Endothelial cell of umbilical vein (primary cell): ENCODE data around the gene UPB1. TPM values are rescaled to one million over a fixed set of nuclear protein-coding genes. Genes with fewer than 3 reads are reported as not detected.
A peak's percentile ranks its signal among the peaks of the same experiment; 100 is the strongest.

Experiments
- BruUV-seq: library from RNA; stranded (reverse); fragments of 400-500 nt; replicated peaks from 2 replicates; lab custom pipeline; 2021; lab: Mats Ljungman, UMichigan
- CTCF ChIA-PET: fragments of 300-600, 350-600 bp; sonication (Branson Sonifier 250); formaldehyde crosslinking; loops from one replicate; lab custom pipeline; 2021; ENCODE audit warnings: antibody characterized with exemption, inconsistent platforms; lab: Charles Lee
- POLR2A ChIA-PET: fragments of 300-600, 350-600 bp; sonication (Branson Sonifier 250); formaldehyde crosslinking; loops from one replicate; lab custom pipeline; 2021; ENCODE audit warnings: antibody characterized with exemption, inconsistent platforms; lab: Charles Lee
- DNase-seq: peaks from one replicate; pipeline ENCODE4 v3.0.0-alpha.2; 2011; ENCODE audit warnings: low read depth, low spot score
- FAIRE-seq: peaks from 2 replicates; lab custom pipeline; 2011; peaks lifted over from hg19 to GRCh38; lab: Jason Lieb, UNC
- H2AFZ ChIP-seq: 2 replicates; pipeline ENCODE4 v1.6.0; 2012; ENCODE audit warnings: low read depth, low read length, control low read depth, inconsistent platforms
- H3K27ac ChIP-seq: 2 replicates; pipeline ENCODE4 v1.5.1; 2011; ENCODE audit warnings: low read depth, mild to moderate bottlenecking, control low read depth, low read length, moderate library complexity; ENCODE audit not compliant: insufficient read depth
- H3K27me3 ChIP-seq, 2 experiments: 2 replicates each; pipeline versions ENCODE4 v1.6.0 to v1.6.1; 2011; ENCODE audit warnings: low read length in 2 of 2, mixed read lengths in 1 of 2; ENCODE audit not compliant: control insufficient read depth in 2 of 2, insufficient read depth in 2 of 2
- H3K36me3 ChIP-seq, 2 experiments: 2 replicates in 1 of 2; 3 replicates in 1 of 2; pipeline ENCODE4 v1.5.1; 2011; ENCODE audit warnings: low read length in 2 of 2, mild to moderate bottlenecking in 1 of 2, moderate library complexity in 1 of 2; ENCODE audit not compliant: control insufficient read depth in 2 of 2, insufficient read depth in 2 of 2; ENCODE audit errors: extremely low read depth in 1 of 2
- H3K4me1 ChIP-seq: 3 replicates; pipeline ENCODE4 v1.5.1; 2011; ENCODE audit warnings: mild to moderate bottlenecking, low read length; ENCODE audit not compliant: control insufficient read depth, insufficient read depth; ENCODE audit errors: extremely low read depth
- H3K4me2 ChIP-seq: 2 replicates; pipeline ENCODE4 v1.6.1; 2011; ENCODE audit warnings: low read length, control low read depth, mixed read lengths; ENCODE audit not compliant: insufficient read depth
- H3K4me3 ChIP-seq, 3 experiments: fragments of 200-600 bp in 1 of 3; sonication (generic), shearing (Covaris generic) in 1 of 3; replicated peaks in 1 of 3; 2 replicates each; pipeline ENCODE4 v1.5.1; 2011 to 2016; ENCODE audit warnings: control low read depth in 3 of 3, low read length in 3 of 3, mild to moderate bottlenecking in 2 of 3, inconsistent platforms in 1 of 3, low read depth in 1 of 3, moderate library complexity in 1 of 3; ENCODE audit not compliant: insufficient read depth in 1 of 3
- H3K79me2 ChIP-seq: 2 replicates; pipeline ENCODE4 v1.6.0; 2012; ENCODE audit warnings: low read length, inconsistent platforms; ENCODE audit not compliant: control insufficient read depth, insufficient read depth
- H3K9ac ChIP-seq: replicated peaks from 2 replicates; pipeline ENCODE3; 2011; ENCODE audit warnings: low read length, control low read depth; ENCODE audit not compliant: insufficient read depth; ENCODE audit errors: extremely low read depth
- H3K9me1 ChIP-seq: replicated peaks from 3 replicates; pipeline ENCODE4 v1.6.0; 2011; ENCODE audit warnings: mild to moderate bottlenecking, low read length; ENCODE audit not compliant: control insufficient read depth, insufficient read depth; ENCODE audit errors: extremely low read depth
- H3K9me3 ChIP-seq: replicated peaks from 2 replicates; pipeline ENCODE4 v1.5.1; 2012; ENCODE audit warnings: low read length, inconsistent platforms; ENCODE audit not compliant: control insufficient read depth, insufficient read depth
- H4K20me1 ChIP-seq: replicated peaks from 2 replicates; pipeline ENCODE3; 2011; ENCODE audit warnings: mild to moderate bottlenecking, low read length; ENCODE audit not compliant: control insufficient read depth, insufficient read depth; ENCODE audit errors: extremely low read depth
- GATA2 ChIP-seq: IDR thresholded peaks from 2 replicates; pipeline ENCODE4 v1.7.0; 2011; ENCODE audit warnings: low read depth, mild to moderate bottlenecking, moderate library complexity, mixed read lengths, low read length; ENCODE audit not compliant: insufficient read length, insufficient read depth
- JUN ChIP-seq: IDR thresholded peaks from 2 replicates; pipeline ENCODE4 v1.6.1; 2011; ENCODE audit warnings: borderline replicate concordance, low read depth; ENCODE audit not compliant: insufficient read length, insufficient read depth
- MYC ChIP-seq: IDR thresholded peaks from one replicate; pipeline ENCODE4 v1.6.1; 2011; ENCODE audit warnings: mild to moderate bottlenecking, low read depth, low read length
- dilution Hi-C: fragments of 300-500 bp; cut with MboI; formaldehyde crosslinking; loops from one replicate; pipeline ENCODE4 v1.15.0; 2019; ENCODE audit warnings: low sequenced_read_pairs; ENCODE audit not compliant: extremely low pct_ligation_motif_present
- intact Hi-C: fragments of 100-400 bp; cut with micrococcal nuclease; formaldehyde crosslinking; loops from one replicate; pipeline ENCODE4 v1.10.0; 2022
- polyA plus RNA-seq, 4 experiments: library from polyadenylated mRNA; depleted of rRNA in 3 of 4; stranded (reverse) in 3 of 4; unstranded in 1 of 4; fragments of >200 nt; gene quantifications; 2 replicates each; pipeline versions ENCODE4 v1.2.1 to v1.2.3, GENCODE V29; 2011 to 2012; ENCODE audit warnings: missing spikeins in 1 of 4
- total RNA-seq: library from RNA; stranded (reverse); gene quantifications from 2 replicates; pipeline ENCODE4 v1.2.3, GENCODE V29; 2021
- TF ChIP-seq, protein P1 (sequence below), 2 donors: IDR thresholded peaks; 1 replicate in 1 of 2; 2 replicates in 1 of 2; pipeline ENCODE4 v1.5.1; 2011; ENCODE audit warnings: low read length in 2 of 2, mild to moderate bottlenecking in 2 of 2, moderate library complexity in 2 of 2, control low read depth in 1 of 2, inconsistent platforms in 1 of 2, low read depth in 1 of 2; ENCODE audit not compliant: insufficient read depth in 1 of 2; ENCODE audit errors: extremely low read depth in 1 of 2

Gene UPB1
- total and polyA plus RNA-seq, 2 donors (not counting 3 experiments of a cell fraction or from before 2014, with no cell fraction given) = 0.30 to 0.80 TPM

DNA sequence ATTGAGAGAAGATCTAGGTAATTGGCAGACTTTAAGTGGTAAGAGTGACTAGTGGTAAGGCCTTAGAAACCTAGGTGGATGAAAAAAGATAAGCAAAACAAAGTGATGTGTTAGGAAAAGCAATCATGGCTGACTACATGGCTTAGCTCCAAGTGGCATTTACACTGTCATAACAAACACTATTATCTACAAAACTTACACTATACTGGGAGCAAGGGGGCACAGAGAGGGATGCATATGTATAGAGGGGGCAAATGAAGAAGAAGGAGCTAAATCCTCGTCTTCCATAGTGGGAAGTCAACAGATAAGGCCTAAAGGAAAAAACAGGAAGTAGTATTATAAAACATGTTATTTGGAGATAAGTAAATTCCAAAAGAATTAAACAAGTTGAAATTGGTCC is 35.2 kb upstream of the UPB1 start:
- dilution Hi-C loops = loop anchor here (5.0 kb wide), 1 partner anchor 52 kb away; no protein-coding TSS in a partner anchor
- POLR2A ChIA-PET = no interaction called here

More for the DNA sequence above, 35.2 kb upstream of the UPB1 start:
- no peaks in the 10 kb centered on the region for H4K20me1 ChIP-seq
- no peak overlapping the region for H3K9ac ChIP-seq
- H3K9me1 ChIP-seq = no peaks in the 10 kb centered on the region
- BruUV-seq = no TSS peak
- peak overlapping the region; percentile 33 for H3K27ac ChIP-seq
- no peaks in the 10 kb centered on the region for H3K9me3 ChIP-seq
- peaks cover 36% of the 10 kb centered on the region for H3K4me1 ChIP-seq
- intact Hi-C loops = no loop called here
- TF ChIP-seq, protein P1, sequence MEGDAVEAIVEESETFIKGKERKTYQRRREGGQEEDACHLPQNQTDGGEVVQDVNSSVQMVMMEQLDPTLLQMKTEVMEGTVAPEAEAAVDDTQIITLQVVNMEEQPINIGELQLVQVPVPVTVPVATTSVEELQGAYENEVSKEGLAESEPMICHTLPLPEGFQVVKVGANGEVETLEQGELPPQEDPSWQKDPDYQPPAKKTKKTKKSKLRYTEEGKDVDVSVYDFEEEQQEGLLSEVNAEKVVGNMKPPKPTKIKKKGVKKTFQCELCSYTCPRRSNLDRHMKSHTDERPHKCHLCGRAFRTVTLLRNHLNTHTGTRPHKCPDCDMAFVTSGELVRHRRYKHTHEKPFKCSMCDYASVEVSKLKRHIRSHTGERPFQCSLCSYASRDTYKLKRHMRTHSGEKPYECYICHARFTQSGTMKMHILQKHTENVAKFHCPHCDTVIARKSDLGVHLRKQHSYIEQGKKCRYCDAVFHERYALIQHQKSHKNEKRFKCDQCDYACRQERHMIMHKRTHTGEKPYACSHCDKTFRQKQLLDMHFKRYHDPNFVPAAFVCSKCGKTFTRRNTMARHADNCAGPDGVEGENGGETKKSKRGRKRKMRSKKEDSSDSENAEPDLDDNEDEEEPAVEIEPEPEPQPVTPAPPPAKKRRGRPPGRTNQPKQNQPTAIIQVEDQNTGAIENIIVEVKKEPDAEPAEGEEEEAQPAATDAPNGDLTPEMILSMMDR (IDR thresholded peaks at IDR 0.05; ENCODE audit: extremely low read depth in 1 of 2, insufficient read depth in 1 of 2, low read depth in 1 of 2, low read length in 2 of 2) = no peak
- TF ChIP-seq MYC (no peak), GATA2 (peak; percentile 28), JUN (no peak)
- peak; percentile 56 for FAIRE-seq
- no peaks in the 10 kb centered on the region for H3K27me3 ChIP-seq
- peak; percentile 87 for DNase-seq
- H3K4me2 ChIP-seq = peak overlapping the region; percentile 57
- CTCF ChIA-PET = interaction anchor here (1.3 kb wide), 1 partner anchor 23 kb away, joined by 3 read pairs; no protein-coding TSS in a partner anchor
- no peaks in the 10 kb centered on the region for H3K36me3 ChIP-seq
- H3K4me3 ChIP-seq = no peak overlapping the region
- H2AFZ ChIP-seq = peak overlapping the region; percentile 91
- no peaks in the 10 kb centered on the region for H3K79me2 ChIP-seq
